ENCODE data around the gene GRIK3. TPM values are rescaled to one million over a fixed set of nuclear protein-coding genes. Genes with fewer than 3 reads are reported as not detected.
A peak's percentile ranks its signal among the peaks of the same experiment; 100 is the strongest.

The GRIK3 gene
- total RNA-seq, 1 experiment from 2014 or later: 5.5 TPM

DNA sequence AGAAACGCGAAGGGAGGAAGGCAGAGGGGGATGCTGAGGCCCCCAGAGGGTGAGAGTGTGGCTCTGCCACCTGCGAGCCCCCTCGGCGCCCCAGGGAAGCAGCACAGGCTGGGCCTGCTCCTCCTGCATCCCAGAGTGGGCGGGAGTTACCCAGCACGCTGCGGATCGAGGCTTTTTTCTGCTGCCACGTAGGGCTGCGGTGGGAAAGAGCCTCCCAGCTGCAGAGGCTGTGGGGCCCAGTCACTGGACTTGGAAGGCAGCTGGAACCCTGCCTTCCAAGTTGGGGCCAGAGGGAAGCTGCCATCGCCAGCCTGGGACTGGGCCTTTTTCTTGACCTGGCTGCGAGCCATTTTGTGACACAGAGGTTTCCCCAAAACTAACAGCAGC lies 2.3 kb upstream of the GRIK3 start:
- Mint-ChIP-seq H3K27me3 (ENCODE audit: low read depth) (peaks cover 60% of the 10 kb centered on the region), H3K9me3 (no peaks in the 10 kb centered on the region), H3K4me1 (peaks cover 73% of the 10 kb centered on the region), H3K36me3 (no peaks in the 10 kb centered on the region), H3K27ac (no peak overlapping the region), H3K4me3 (peak overlapping the region; percentile 69)
- 0 out of 2 replicates have a peak, but pooled peaks have one; percentile 1 for TF ChIP-seq FOXK1 (CRISPR knock-in tag; IDR thresholded peaks at IDR 0.05)
- TF ChIP-seq ZBTB21 (CRISPR knock-in tag; IDR thresholded peaks at IDR 0.05; ENCODE audit: borderline replicate concordance): no peak
- CTCF ChIA-PET: interaction anchor here (0.9 to 1.9 kb wide), 17 partner anchors 8 to 460 kb away, joined by 3 to 11 read pairs (median 6); no protein-coding TSS in a partner anchor
- POLR2A ChIA-PET: no interaction called here
- DNase-seq (ENCODE audit: low spot score): no peak
- peak; percentile 1; the same call in 1 of the 2 replicates for ATAC-seq

DNA sequence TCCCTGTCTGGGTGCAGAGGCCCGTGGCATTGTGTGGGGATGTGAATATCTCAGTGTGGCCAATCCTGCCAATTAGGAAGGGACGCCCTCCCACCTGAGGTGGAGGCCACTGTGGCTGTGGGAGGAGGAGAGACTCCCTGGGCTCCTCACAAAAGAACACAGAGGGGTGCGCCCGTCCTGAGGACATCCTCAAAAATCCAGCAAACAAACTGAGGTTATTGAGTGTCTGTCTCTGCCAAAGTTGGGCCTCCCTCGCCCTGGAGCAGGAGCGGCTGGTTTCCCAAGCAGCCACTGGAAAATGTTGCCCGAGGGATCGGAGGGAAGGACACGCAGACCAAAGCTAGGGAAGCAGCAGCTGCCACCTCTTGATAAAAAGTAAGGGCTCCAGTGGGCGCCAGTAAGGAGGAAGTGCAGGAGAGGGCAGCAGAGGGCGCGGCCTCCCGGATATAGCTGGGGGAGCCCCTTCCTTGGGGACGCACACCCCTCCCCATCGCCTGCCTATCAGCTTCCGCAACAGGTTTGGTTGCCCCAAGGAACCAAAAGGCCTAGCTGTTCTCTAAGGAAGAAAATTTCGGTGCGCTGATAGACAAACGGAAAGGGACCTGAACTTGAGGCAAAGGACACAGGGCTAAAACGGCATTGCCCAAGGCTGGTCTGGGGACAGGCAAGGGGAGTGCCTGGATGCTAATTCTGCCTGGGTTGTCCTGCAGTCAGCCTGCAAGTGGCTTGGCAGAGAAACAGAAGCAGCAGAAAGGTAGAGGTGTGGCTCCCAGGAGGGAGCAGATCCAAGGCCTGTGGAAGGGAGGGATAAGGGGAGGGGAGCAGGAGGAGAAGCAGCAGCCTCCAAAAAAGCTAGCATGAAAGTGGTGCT lies 1.7 kb upstream of the GRIK3 start:
- Mint-ChIP-seq H3K27ac (peak overlapping the region; percentile 90), H3K4me1 (peaks cover 70% of the 10 kb centered on the region), H3K36me3 (no peaks in the 10 kb centered on the region), H3K9me3 (no peaks in the 10 kb centered on the region), H3K4me3 (peak overlapping the region; percentile 69), H3K27me3 (ENCODE audit: low read depth) (peaks cover 66% of the 10 kb centered on the region)
- CTCF ChIA-PET: interaction anchor here (0.6 to 1.9 kb wide), 22 partner anchors 17 to 460 kb away, joined by 3 to 9 read pairs (median 4); no protein-coding TSS in a partner anchor
- ATAC-seq (peak; percentile 59), DNase-seq (ENCODE audit: low spot score) (peak; percentile 76)
- POLR2A ChIA-PET: interaction anchor here (0.8 kb wide), 1 partner anchor 280 kb away, joined by 4 read pairs; no protein-coding TSS in a partner anchor
- TF ChIP-seq, protein P1, sequence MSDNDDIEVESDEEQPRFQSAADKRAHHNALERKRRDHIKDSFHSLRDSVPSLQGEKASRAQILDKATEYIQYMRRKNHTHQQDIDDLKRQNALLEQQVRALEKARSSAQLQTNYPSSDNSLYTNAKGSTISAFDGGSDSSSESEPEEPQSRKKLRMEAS (CRISPR knock-in tag; IDR thresholded peaks at IDR 0.05): peak; percentile 38; the same call in 1 of the 2 replicates
- TF ChIP-seq, protein P2, sequence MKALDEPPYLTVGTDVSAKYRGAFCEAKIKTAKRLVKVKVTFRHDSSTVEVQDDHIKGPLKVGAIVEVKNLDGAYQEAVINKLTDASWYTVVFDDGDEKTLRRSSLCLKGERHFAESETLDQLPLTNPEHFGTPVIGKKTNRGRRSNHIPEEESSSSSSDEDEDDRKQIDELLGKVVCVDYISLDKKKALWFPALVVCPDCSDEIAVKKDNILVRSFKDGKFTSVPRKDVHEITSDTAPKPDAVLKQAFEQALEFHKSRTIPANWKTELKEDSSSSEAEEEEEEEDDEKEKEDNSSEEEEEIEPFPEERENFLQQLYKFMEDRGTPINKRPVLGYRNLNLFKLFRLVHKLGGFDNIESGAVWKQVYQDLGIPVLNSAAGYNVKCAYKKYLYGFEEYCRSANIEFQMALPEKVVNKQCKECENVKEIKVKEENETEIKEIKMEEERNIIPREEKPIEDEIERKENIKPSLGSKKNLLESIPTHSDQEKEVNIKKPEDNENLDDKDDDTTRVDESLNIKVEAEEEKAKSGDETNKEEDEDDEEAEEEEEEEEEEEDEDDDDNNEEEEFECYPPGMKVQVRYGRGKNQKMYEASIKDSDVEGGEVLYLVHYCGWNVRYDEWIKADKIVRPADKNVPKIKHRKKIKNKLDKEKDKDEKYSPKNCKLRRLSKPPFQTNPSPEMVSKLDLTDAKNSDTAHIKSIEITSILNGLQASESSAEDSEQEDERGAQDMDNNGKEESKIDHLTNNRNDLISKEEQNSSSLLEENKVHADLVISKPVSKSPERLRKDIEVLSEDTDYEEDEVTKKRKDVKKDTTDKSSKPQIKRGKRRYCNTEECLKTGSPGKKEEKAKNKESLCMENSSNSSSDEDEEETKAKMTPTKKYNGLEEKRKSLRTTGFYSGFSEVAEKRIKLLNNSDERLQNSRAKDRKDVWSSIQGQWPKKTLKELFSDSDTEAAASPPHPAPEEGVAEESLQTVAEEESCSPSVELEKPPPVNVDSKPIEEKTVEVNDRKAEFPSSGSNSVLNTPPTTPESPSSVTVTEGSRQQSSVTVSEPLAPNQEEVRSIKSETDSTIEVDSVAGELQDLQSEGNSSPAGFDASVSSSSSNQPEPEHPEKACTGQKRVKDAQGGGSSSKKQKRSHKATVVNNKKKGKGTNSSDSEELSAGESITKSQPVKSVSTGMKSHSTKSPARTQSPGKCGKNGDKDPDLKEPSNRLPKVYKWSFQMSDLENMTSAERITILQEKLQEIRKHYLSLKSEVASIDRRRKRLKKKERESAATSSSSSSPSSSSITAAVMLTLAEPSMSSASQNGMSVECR (CRISPR knock-in tag; IDR thresholded peaks at IDR 0.05; ENCODE audit: borderline replicate concordance): no peak
- no peak for TF ChIP-seq OVOL2 (CRISPR knock-in tag; IDR thresholded peaks at IDR 0.05; ENCODE audit: borderline replicate concordance)
- TF ChIP-seq CREB1 (CRISPR knock-in tag; IDR thresholded peaks at IDR 0.05): no peak
- TF ChIP-seq, protein P3, sequence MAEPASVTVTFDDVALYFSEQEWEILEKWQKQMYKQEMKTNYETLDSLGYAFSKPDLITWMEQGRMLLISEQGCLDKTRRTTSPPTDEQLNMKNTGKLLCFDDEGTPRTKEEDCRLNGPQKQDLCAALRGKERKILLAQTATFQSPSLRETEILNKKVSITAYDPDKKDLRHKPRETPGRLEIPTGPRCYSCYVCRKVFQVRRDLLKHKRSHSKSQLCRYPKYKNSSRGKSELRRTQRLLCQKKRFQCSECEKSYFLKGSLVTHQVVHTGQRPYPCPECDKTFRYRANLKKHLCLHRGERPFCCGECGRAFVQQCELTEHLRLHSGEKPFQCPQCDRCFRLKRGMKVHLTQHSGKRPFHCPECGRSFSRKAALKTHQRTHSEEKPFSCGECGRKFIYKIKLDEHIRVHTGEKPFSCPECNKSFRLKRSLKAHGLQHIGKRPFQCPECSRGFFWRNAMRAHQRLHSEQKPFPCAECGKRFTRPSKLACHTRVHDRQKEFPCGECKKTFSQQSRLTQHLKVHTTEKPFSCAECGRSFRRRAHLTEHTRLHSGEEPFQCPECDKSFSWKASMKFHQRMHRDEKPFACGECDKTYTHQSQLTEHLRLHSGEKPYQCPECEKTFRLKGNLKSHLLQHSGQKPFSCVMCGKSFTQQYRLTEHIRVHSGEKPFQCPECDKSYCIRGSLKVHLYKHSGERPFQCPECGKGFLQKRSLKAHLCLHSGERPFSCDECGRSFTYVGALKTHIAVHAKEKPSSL (CRISPR knock-in tag; conservative IDR thresholded peaks at IDR 0.05): no peak
- 0 out of 2 replicates have a peak, but pooled peaks have one; percentile 9 for TF ChIP-seq FOXK1 (CRISPR knock-in tag; IDR thresholded peaks at IDR 0.05)
- TF ChIP-seq, protein P4, sequence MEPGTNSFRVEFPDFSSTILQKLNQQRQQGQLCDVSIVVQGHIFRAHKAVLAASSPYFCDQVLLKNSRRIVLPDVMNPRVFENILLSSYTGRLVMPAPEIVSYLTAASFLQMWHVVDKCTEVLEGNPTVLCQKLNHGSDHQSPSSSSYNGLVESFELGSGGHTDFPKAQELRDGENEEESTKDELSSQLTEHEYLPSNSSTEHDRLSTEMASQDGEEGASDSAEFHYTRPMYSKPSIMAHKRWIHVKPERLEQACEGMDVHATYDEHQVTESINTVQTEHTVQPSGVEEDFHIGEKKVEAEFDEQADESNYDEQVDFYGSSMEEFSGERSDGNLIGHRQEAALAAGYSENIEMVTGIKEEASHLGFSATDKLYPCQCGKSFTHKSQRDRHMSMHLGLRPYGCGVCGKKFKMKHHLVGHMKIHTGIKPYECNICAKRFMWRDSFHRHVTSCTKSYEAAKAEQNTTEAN (CRISPR knock-in tag; IDR thresholded peaks at IDR 0.05): no peak
- TF ChIP-seq TEAD1 (CRISPR knock-in tag; IDR thresholded peaks at IDR 0.05): no peak
- TF ChIP-seq NR3C1 (CRISPR knock-in tag; conservative IDR thresholded peaks at IDR 0.05; ENCODE audit: low read depth): no peak
- TF ChIP-seq ZNF121 (CRISPR knock-in tag; IDR thresholded peaks at IDR 0.05): no peak
- TF ChIP-seq SOX15 (CRISPR knock-in tag; IDR thresholded peaks at IDR 0.05): no peak
- TF ChIP-seq ZNF423 (CRISPR knock-in tag; IDR thresholded peaks at IDR 0.05): peak; percentile 22; the same call in 1 of the 2 replicates
- TF ChIP-seq, protein P5, sequence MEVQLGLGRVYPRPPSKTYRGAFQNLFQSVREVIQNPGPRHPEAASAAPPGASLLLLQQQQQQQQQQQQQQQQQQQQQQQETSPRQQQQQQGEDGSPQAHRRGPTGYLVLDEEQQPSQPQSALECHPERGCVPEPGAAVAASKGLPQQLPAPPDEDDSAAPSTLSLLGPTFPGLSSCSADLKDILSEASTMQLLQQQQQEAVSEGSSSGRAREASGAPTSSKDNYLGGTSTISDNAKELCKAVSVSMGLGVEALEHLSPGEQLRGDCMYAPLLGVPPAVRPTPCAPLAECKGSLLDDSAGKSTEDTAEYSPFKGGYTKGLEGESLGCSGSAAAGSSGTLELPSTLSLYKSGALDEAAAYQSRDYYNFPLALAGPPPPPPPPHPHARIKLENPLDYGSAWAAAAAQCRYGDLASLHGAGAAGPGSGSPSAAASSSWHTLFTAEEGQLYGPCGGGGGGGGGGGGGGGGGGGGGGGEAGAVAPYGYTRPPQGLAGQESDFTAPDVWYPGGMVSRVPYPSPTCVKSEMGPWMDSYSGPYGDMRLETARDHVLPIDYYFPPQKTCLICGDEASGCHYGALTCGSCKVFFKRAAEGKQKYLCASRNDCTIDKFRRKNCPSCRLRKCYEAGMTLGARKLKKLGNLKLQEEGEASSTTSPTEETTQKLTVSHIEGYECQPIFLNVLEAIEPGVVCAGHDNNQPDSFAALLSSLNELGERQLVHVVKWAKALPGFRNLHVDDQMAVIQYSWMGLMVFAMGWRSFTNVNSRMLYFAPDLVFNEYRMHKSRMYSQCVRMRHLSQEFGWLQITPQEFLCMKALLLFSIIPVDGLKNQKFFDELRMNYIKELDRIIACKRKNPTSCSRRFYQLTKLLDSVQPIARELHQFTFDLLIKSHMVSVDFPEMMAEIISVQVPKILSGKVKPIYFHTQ (CRISPR knock-in tag; IDR thresholded peaks at IDR 0.05): no peak
- TF ChIP-seq, protein P6, sequence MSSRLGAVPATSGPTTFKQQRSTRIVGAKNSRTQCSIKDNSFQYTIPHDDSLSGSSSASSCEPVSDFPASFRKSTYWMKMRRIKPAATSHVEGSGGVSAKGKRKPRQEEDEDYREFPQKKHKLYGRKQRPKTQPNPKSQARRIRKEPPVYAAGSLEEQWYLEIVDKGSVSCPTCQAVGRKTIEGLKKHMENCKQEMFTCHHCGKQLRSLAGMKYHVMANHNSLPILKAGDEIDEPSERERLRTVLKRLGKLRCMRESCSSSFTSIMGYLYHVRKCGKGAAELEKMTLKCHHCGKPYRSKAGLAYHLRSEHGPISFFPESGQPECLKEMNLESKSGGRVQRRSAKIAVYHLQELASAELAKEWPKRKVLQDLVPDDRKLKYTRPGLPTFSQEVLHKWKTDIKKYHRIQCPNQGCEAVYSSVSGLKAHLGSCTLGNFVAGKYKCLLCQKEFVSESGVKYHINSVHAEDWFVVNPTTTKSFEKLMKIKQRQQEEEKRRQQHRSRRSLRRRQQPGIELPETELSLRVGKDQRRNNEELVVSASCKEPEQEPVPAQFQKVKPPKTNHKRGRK (CRISPR knock-in tag; IDR thresholded peaks at IDR 0.05; ENCODE audit: borderline replicate concordance): no peak
- TF ChIP-seq GRHL2 (CRISPR knock-in tag; IDR thresholded peaks at IDR 0.05; ENCODE audit: insufficient replicate concordance, severe bottlenecking): no peak
- TF ChIP-seq, protein P7, sequence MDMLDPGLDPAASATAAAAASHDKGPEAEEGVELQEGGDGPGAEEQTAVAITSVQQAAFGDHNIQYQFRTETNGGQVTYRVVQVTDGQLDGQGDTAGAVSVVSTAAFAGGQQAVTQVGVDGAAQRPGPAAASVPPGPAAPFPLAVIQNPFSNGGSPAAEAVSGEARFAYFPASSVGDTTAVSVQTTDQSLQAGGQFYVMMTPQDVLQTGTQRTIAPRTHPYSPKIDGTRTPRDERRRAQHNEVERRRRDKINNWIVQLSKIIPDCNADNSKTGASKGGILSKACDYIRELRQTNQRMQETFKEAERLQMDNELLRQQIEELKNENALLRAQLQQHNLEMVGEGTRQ (CRISPR knock-in tag; IDR thresholded peaks at IDR 0.05): no peak
- no peak for TF ChIP-seq ZNF416 (CRISPR knock-in tag; IDR thresholded peaks at IDR 0.05)

Measured in WTC11 (cell line).